ENCODE results near the gene EDNRA. TPM values are rescaled to one million over a fixed set of nuclear protein-coding genes. Genes with fewer than 3 reads are reported as not detected.

Gene EDNRA
- total and polyA plus RNA-seq, 4 donors = 15.2 to 50.6 (median 27.2) TPM

DNA sequence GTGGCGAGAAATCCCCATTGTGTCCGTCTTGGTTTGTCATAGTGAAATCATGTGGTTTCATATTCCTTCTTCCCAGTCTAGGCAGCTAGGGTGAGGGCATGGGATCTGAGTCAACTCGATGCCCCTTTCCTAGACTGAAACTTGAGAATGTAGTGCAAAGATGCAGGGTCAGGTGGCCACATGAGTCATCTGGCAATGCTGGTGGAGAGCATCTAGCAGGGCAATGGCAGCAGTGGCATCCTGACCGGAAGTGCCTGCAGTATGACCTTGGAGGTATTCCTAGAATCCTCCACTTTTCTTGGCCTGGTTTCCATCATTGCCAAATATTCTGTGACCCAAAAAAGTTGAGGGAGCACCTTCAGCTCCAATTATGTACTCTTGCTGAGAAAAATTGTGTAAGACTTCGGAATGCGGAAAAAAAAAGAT is 97.2 kb downstream of the EDNRA start:
- H3K4me3 ChIP-seq (ENCODE audit: low read depth, low read length) = no peak overlapping the region
- H3K4me1 ChIP-seq (ENCODE audit: control insufficient read depth, insufficient read depth, low read length) = no peaks in the 10 kb centered on the region
- no peak for DNase-seq (ENCODE audit: low read depth in 4 of 6, low spot score in 6 of 6)
- H3K27me3 ChIP-seq (ENCODE audit: control insufficient read depth, insufficient read depth, low read length) = no peaks in the 10 kb centered on the region
- H3K36me3 ChIP-seq (ENCODE audit: control insufficient read depth, insufficient read depth, low read length) = no peaks in the 10 kb centered on the region
- H3K27ac ChIP-seq (ENCODE audit: low read depth, low read length) = no peak overlapping the region
- WGBS (ENCODE audit: insufficient coverage) = 94% methylated on average over 3 of the region's 6 CpGs
- H3K9me3 ChIP-seq (ENCODE audit: control insufficient read depth, insufficient read depth, low read length) = no peaks in the 10 kb centered on the region

DNA sequence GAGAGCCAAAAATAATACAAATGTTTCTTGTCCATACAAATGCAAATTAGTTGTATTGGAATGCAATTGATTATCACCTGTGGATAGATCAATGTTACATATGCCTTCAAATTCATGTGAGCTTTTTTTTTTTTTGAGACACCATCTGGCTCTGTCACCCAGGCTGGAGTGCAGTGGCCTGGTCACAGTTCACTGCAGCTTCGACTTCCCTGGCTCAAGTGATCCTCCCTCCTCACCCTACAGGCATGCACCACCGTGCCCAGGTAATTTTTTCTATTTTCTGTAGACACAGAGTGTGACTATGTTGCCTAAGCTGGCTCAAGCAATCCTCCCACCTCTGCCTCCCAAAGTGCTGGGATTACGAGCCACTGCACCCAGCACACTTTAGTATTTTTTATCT is 97.7 kb downstream of the EDNRA start:
- Histone ChIP-seq H3K27ac (ENCODE audit: low read depth, low read length) (no peak overlapping the region), H3K9me3 (ENCODE audit: control insufficient read depth, insufficient read depth, low read length) (no peaks in the 10 kb centered on the region), H3K27me3 (ENCODE audit: control insufficient read depth, insufficient read depth, low read length) (no peaks in the 10 kb centered on the region), H3K4me3 (ENCODE audit: low read depth, low read length) (no peak overlapping the region), H3K36me3 (ENCODE audit: control insufficient read depth, insufficient read depth, low read length) (no peaks in the 10 kb centered on the region), H3K4me1 (ENCODE audit: control insufficient read depth, insufficient read depth, low read length) (no peaks in the 10 kb centered on the region)
- no peak for DNase-seq (ENCODE audit: low read depth in 4 of 6, low spot score in 6 of 6)
- no CpG with 5 or more reads among the region's 3 CpGs for WGBS (ENCODE audit: insufficient coverage)

DNA sequence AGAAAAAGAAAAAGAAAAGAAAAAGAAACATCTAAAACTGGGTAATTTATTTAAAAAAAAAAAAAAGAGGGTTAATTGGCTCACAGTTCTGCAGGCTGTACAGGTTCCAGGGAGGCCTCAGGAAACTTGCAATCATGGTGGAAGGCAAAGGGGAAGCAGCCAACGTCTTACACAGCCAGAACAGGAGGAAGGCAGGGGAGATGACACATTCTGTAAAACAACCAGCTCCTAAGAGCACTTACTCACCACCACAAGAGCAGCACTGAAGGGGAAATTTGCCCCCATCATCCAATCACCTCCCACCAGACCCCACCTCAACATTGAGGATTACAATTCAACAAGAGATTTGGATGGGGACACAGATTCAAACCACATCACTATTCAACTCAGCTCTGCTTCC is 99.5 kb downstream of the EDNRA start:
- no peak overlapping the region for H3K4me3 ChIP-seq (ENCODE audit: low read depth, low read length)
- 60% methylated on average over 1 of the region's 1 CpG for WGBS (ENCODE audit: insufficient coverage)
- no peaks in the 10 kb centered on the region for H3K9me3 ChIP-seq (ENCODE audit: control insufficient read depth, insufficient read depth, low read length)
- no peaks in the 10 kb centered on the region for H3K27me3 ChIP-seq (ENCODE audit: control insufficient read depth, insufficient read depth, low read length)
- H3K4me1 ChIP-seq (ENCODE audit: control insufficient read depth, insufficient read depth, low read length) = no peaks in the 10 kb centered on the region
- no peaks in the 10 kb centered on the region for H3K36me3 ChIP-seq (ENCODE audit: control insufficient read depth, insufficient read depth, low read length)
- no peak for DNase-seq (ENCODE audit: low read depth in 4 of 6, low spot score in 6 of 6)
- H3K27ac ChIP-seq (ENCODE audit: low read depth, low read length) = no peak overlapping the region

DNA sequence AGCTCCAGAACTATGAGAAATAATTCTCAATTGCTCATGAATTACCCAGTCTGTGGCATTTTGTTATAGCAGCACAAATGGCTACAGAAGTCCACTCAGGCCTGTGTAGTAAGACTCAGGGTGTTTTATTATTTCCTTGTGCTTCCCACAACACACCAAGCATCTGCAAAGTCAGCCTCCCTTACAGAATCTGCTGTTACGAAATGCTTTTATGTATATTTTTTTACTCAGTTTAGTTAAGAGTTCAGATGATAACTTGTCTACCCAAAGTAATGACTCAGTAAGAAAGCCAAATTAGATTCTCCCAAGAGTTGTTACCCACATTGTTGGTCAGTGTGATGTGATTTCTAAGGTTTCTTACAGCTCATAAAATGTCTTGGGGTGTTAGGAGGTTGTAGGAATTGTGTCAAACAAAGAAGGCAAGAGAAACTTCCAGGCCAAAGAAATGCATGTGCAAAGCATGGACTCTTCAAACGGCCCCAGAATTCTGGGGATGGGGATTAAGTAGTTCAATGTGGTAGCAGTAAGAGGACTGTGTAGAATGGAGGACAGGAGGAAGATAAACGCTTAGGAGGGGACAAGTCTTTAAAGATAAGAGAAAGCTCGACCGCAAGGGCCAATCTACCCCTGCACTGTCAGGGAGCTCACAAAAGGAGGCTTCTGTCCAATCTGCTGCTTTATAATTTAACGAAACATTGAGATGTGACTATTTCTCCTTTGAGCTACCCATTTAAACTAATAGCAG is 100.9 kb downstream of the EDNRA start:
- Histone ChIP-seq H3K27me3 (ENCODE audit: control insufficient read depth, insufficient read depth, low read length) (no peaks in the 10 kb centered on the region), H3K4me3 (ENCODE audit: low read depth, low read length) (no peak overlapping the region), H3K9me3 (ENCODE audit: control insufficient read depth, insufficient read depth, low read length) (no peaks in the 10 kb centered on the region), H3K27ac (ENCODE audit: low read depth, low read length) (no peak overlapping the region), H3K36me3 (ENCODE audit: control insufficient read depth, insufficient read depth, low read length) (no peaks in the 10 kb centered on the region), H3K4me1 (ENCODE audit: control insufficient read depth, insufficient read depth, low read length) (peaks cover 3% of the 10 kb centered on the region)
- WGBS (ENCODE audit: insufficient coverage) = 90% methylated on average over 2 of the region's 6 CpGs
- no peak for DNase-seq (ENCODE audit: low read depth in 4 of 6, low spot score in 6 of 6)

DNA sequence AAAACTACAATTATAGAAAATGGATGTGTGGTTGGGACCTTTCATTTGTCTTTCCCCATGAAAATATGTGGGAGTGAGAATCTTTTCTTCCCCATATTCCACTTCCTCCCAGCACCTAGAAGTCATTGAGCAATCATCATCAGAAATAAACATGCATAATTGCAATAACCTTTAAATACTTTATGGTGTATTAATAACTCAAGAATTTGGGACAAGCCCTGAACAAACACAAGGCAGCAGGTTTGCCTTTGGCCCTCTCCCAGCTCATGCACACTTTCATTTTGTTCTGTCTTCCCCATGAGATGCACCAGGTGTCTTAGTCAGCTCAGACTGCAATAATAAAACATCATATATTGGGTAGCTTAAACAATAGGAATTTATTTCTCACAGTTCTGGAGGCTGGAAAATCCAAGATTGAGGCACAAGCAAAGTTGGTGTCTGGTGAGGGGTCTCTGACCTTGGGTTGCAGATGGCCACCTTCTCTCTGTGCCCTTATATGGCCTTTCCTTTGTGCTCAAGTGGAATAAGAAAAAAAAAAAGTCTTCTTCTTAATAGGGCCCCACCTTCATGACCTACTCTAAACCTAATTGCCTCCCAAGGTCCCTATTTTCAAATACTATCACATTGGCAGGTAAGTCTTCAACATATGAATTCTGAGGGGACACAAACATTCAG is 101.6 kb downstream of the EDNRA start:
- DNase-seq (ENCODE audit: low read depth in 4 of 6, low spot score in 6 of 6) = no peak
- H3K36me3 ChIP-seq (ENCODE audit: control insufficient read depth, insufficient read depth, low read length) = no peaks in the 10 kb centered on the region
- no peak overlapping the region for H3K27ac ChIP-seq (ENCODE audit: low read depth, low read length)
- H3K9me3 ChIP-seq (ENCODE audit: control insufficient read depth, insufficient read depth, low read length) = no peaks in the 10 kb centered on the region
- no peak overlapping the region for H3K4me3 ChIP-seq (ENCODE audit: low read depth, low read length)
- no peaks in the 10 kb centered on the region for H3K27me3 ChIP-seq (ENCODE audit: control insufficient read depth, insufficient read depth, low read length)
- peaks cover 3% of the 10 kb centered on the region for H3K4me1 ChIP-seq (ENCODE audit: control insufficient read depth, insufficient read depth, low read length)

DNA sequence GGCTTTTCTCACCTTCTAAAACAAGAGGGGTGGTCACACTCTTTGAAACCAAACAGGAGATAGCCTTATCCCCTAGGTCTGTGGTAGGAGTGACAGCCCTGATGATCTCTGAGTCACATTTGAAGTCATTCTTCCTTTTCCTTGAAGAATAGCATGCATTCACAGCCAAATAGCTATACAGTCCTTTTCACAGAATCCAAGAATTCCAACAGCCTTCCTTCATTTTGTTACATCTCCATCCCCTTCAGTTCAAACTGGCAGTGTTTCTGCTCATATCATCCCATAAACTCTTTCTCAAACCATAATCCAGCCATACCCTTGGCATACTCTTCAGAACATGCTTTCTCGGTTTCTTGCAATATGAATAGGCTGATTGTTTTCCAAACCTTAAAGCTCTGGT is 103.0 kb downstream of the EDNRA start:
- H3K27me3 ChIP-seq (ENCODE audit: control insufficient read depth, insufficient read depth, low read length) = no peaks in the 10 kb centered on the region
- no peak overlapping the region for H3K4me3 ChIP-seq (ENCODE audit: low read depth, low read length)
- DNase-seq (ENCODE audit: low read depth in 4 of 6, low spot score in 6 of 6) = no peak
- WGBS (ENCODE audit: insufficient coverage) = 90% methylated on average over 1 of the region's 1 CpG
- H3K27ac ChIP-seq (ENCODE audit: low read depth, low read length) = no peak overlapping the region
- no peaks in the 10 kb centered on the region for H3K36me3 ChIP-seq (ENCODE audit: control insufficient read depth, insufficient read depth, low read length)
- no peaks in the 10 kb centered on the region for H3K9me3 ChIP-seq (ENCODE audit: control insufficient read depth, insufficient read depth, low read length)
- peaks cover 3% of the 10 kb centered on the region for H3K4me1 ChIP-seq (ENCODE audit: control insufficient read depth, insufficient read depth, low read length)

DNA sequence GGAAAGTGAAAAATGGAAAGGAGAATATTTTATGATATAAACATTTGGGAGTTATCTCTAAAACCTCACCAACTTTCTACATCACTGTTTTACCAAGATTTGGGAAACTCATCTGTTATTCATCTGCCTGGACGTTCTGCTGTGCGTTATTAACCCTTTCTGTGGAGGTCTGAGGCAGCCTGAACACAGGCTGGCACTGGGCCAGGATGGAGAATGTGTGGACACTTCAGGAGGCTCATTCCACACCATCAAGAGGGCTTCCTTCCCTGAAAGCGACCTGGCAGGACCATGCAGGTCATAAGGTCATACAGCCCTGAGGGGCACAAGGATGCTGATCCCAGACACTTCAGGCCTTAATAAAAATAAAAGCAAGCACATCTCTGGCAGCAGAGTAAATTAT is 105.1 kb downstream of the EDNRA start:
- Histone ChIP-seq H3K27me3 (ENCODE audit: control insufficient read depth, insufficient read depth, low read length) (no peaks in the 10 kb centered on the region), H3K9me3 (ENCODE audit: control insufficient read depth, insufficient read depth, low read length) (no peaks in the 10 kb centered on the region), H3K4me1 (ENCODE audit: control insufficient read depth, insufficient read depth, low read length) (peaks cover 5% of the 10 kb centered on the region), H3K36me3 (ENCODE audit: control insufficient read depth, insufficient read depth, low read length) (no peaks in the 10 kb centered on the region), H3K4me3 (ENCODE audit: low read depth, low read length) (no peak overlapping the region), H3K27ac (ENCODE audit: low read depth, low read length) (no peak overlapping the region)
- 54% methylated on average over 2 of the region's 3 CpGs for WGBS (ENCODE audit: insufficient coverage)
- no peak for DNase-seq (ENCODE audit: low read depth in 4 of 6, low spot score in 6 of 6)

DNA sequence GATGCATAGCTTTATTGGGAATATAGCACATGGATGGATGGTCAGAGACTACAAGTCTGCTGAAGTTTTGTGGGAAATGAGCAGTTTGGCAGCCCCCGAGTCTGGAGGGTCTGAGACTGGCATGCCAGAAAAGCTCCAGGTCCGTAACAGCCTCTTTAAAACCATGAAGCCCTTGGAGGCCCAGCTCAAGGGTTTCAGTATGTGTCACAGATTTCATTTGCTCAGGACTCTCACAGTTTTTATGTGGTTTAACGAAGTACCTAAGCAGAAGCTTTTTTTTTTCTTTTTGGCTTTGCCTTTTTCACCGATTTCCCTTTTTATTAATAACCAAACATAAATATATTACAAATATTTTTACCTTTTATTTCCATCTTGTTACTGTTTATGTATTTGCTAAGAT is 105.7 kb downstream of the EDNRA start:
- 25% methylated on average over 2 of the region's 4 CpGs for WGBS (ENCODE audit: insufficient coverage)
- Histone ChIP-seq H3K4me1 (ENCODE audit: control insufficient read depth, insufficient read depth, low read length) (peaks cover 5% of the 10 kb centered on the region), H3K27ac (ENCODE audit: low read depth, low read length) (no peak overlapping the region), H3K36me3 (ENCODE audit: control insufficient read depth, insufficient read depth, low read length) (no peaks in the 10 kb centered on the region), H3K27me3 (ENCODE audit: control insufficient read depth, insufficient read depth, low read length) (no peaks in the 10 kb centered on the region), H3K9me3 (ENCODE audit: control insufficient read depth, insufficient read depth, low read length) (no peaks in the 10 kb centered on the region), H3K4me3 (ENCODE audit: low read depth, low read length) (no peak overlapping the region)
- DNase-seq (ENCODE audit: low read depth in 4 of 6, low spot score in 6 of 6) = no peak

DNA sequence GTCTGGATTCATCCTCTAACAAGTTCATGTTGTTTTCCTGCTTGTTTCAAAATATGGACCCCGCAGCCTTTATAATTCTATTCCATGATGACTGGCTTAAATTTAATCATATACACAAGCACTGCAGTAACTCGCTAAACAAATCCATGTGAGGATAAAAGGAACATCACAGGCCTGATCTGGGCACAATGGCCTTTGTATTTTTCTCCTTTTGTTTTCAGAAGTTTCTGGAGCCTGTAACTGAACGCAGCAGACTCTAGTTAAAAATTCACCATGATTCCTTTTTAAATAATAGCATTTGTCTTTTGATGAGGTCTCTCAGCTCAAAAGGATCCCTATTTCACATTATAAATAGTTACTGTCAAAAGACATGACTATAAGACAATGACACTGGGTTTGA is 106.1 kb downstream of the EDNRA start:
- Histone ChIP-seq H3K36me3 (ENCODE audit: control insufficient read depth, insufficient read depth, low read length) (no peaks in the 10 kb centered on the region), H3K27ac (ENCODE audit: low read depth, low read length) (no peak overlapping the region), H3K27me3 (ENCODE audit: control insufficient read depth, insufficient read depth, low read length) (no peaks in the 10 kb centered on the region), H3K9me3 (ENCODE audit: control insufficient read depth, insufficient read depth, low read length) (no peaks in the 10 kb centered on the region), H3K4me1 (ENCODE audit: control insufficient read depth, insufficient read depth, low read length) (peaks cover 5% of the 10 kb centered on the region), H3K4me3 (ENCODE audit: low read depth, low read length) (no peak overlapping the region)
- WGBS (ENCODE audit: insufficient coverage) = 33% methylated on average over 1 of the region's 3 CpGs
- DNase-seq (ENCODE audit: low read depth in 4 of 6, low spot score in 6 of 6) = no peak

DNA sequence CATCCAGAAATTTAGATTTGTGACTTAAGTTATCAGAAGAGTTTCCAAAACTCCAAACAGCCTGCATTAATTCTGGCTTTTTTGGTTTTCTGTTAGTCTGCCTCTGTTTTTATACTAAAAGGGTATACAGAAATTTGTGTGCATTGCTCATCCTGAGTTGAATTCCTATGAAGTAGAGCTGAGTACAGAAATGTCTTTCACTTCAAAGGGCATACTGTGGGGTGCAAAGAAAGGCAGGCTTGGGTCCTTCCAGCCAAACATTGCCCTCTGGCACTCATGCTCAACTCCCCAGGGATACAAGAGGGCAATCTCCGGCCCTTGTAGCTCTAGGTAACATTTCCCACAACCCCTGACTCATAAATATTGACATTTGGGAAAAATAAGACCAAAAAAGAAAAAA is 108.7 kb downstream of the EDNRA start:
- H3K4me1 ChIP-seq (ENCODE audit: control insufficient read depth, insufficient read depth, low read length) = peaks cover 5% of the 10 kb centered on the region
- no peaks in the 10 kb centered on the region for H3K27me3 ChIP-seq (ENCODE audit: control insufficient read depth, insufficient read depth, low read length)
- no CpG with 5 or more reads among the region's 1 CpG for WGBS (ENCODE audit: insufficient coverage)
- no peaks in the 10 kb centered on the region for H3K36me3 ChIP-seq (ENCODE audit: control insufficient read depth, insufficient read depth, low read length)
- peak overlapping the region; percentile 62 for H3K27ac ChIP-seq (ENCODE audit: low read depth, low read length)
- H3K9me3 ChIP-seq (ENCODE audit: control insufficient read depth, insufficient read depth, low read length) = no peaks in the 10 kb centered on the region
- peak in 3 of 6 donors; percentile 2 to 35 (median 5) for DNase-seq (ENCODE audit: low read depth in 4 of 6, low spot score in 6 of 6)
- H3K4me3 ChIP-seq (ENCODE audit: low read depth, low read length) = no peak overlapping the region

Measured in spinal cord (tissue), 10 donors.